Measurements from ENCODE around the gene ECE1. TPM values are rescaled to one million over a fixed set of nuclear protein-coding genes. Genes with fewer than 3 reads are reported as not detected.
A peak's percentile ranks its signal among the peaks of the same experiment; 100 is the strongest.

The ECE1 gene
- total RNA-seq, 1 donor from 2014 or later = 15.2 TPM

GRCh38 chr1:21254335-21254951 lies 35.8 kb downstream of the ECE1 start:
- H3K4me1 Mint-ChIP-seq = peaks cover 5% of the 10 kb centered on the region
- no peak for DNase-seq (ENCODE audit: low spot score)

GRCh38 chr1:21251773-21252471 lies 38.3 kb downstream of the ECE1 start:
- Histone ChIP-seq H3K9me3 (ENCODE audit: low read depth) (no peaks in the 10 kb centered on the region), H3K4me3 (no peak overlapping the region), H4K20me1 (ENCODE audit: low read depth) (peaks cover 7% of the 10 kb centered on the region), H3K27ac (no peak overlapping the region), H3K79me2 (ENCODE audit: low read depth) (no peaks in the 10 kb centered on the region), H3K4me1 (no peaks in the 10 kb centered on the region), H2AFZ (replicated peaks) (no peak overlapping the region), H3K9ac (no peak overlapping the region), H3F3A (ENCODE audit: low read depth) (no peaks in the 10 kb centered on the region), H3K4me2 (no peak overlapping the region), H3K27me3 (no peaks in the 10 kb centered on the region), H3K36me3 (no peaks in the 10 kb centered on the region)
- DNase-seq (ENCODE audit: low spot score) = no peak
- peaks cover 9% of the 10 kb centered on the region for H3K36me3 Mint-ChIP-seq
- H3K27ac Mint-ChIP-seq = peak overlapping the region; percentile 26
- H3K27me3 Mint-ChIP-seq (ENCODE audit: insufficient read depth, low read depth) = no peaks in the 10 kb centered on the region
- no peak overlapping the region for H3K4me3 Mint-ChIP-seq
- TF ChIP-seq CTCF (IDR thresholded peaks at IDR 0.05) (no peak), EZH2 (IDR thresholded peaks at IDR 0.05) (no peak), EZH2phosphoT487 (IDR thresholded peaks at IDR 0.05) (no peak)
- peaks cover 5% of the 10 kb centered on the region for H3K4me1 Mint-ChIP-seq
- no peaks in the 10 kb centered on the region for H3K9me3 Mint-ChIP-seq

More at GRCh38 chr1:21254335-21254951, 35.8 kb downstream of the ECE1 start:
- H3K27me3 Mint-ChIP-seq (ENCODE audit: insufficient read depth, low read depth) = no peaks in the 10 kb centered on the region
- Histone ChIP-seq H3K27ac (no peak overlapping the region), H3K9ac (no peak overlapping the region), H3K4me1 (no peaks in the 10 kb centered on the region), H2AFZ (replicated peaks) (no peak overlapping the region), H3K79me2 (ENCODE audit: low read depth) (no peaks in the 10 kb centered on the region), H4K20me1 (ENCODE audit: low read depth) (peaks cover 7% of the 10 kb centered on the region), H3K9me3 (ENCODE audit: low read depth) (no peaks in the 10 kb centered on the region), H3K36me3 (no peaks in the 10 kb centered on the region), H3K4me2 (no peak overlapping the region), H3F3A (ENCODE audit: low read depth) (no peaks in the 10 kb centered on the region), H3K4me3 (no peak overlapping the region), H3K27me3 (no peaks in the 10 kb centered on the region)
- H3K36me3 Mint-ChIP-seq = peaks cover 9% of the 10 kb centered on the region
- H3K4me3 Mint-ChIP-seq = no peak overlapping the region
- no peaks in the 10 kb centered on the region for H3K9me3 Mint-ChIP-seq
- no peak overlapping the region for H3K27ac Mint-ChIP-seq
- TF ChIP-seq EZH2phosphoT487 (IDR thresholded peaks at IDR 0.05) (no peak), CTCF (IDR thresholded peaks at IDR 0.05) (no peak), EZH2 (IDR thresholded peaks at IDR 0.05) (no peak)

- Mint-ChIP-seq H3K27ac (no peak overlapping the region), H3K27me3 (ENCODE audit: insufficient read depth, low read depth) (no peaks in the 10 kb centered on the region), H3K4me3 (no peak overlapping the region), H3K36me3 (peaks cover 2% of the 10 kb centered on the region), H3K9me3 (no peaks in the 10 kb centered on the region), H3K4me1 (peaks cover 3% of the 10 kb centered on the region)
- Histone ChIP-seq H3K4me1 (no peaks in the 10 kb centered on the region), H4K20me1 (ENCODE audit: low read depth) (no peaks in the 10 kb centered on the region), H3K9ac (no peak overlapping the region), H3K27ac (no peak overlapping the region), H3F3A (ENCODE audit: low read depth) (no peaks in the 10 kb centered on the region), H3K27me3 (no peaks in the 10 kb centered on the region), H2AFZ (replicated peaks) (no peak overlapping the region), H3K79me2 (ENCODE audit: low read depth) (no peaks in the 10 kb centered on the region), H3K4me3 (no peak overlapping the region), H3K36me3 (no peaks in the 10 kb centered on the region), H3K9me3 (ENCODE audit: low read depth) (no peaks in the 10 kb centered on the region), H3K4me2 (no peak overlapping the region)
- no peak for DNase-seq (ENCODE audit: low spot score)
- TF ChIP-seq CTCF (IDR thresholded peaks at IDR 0.05) (no peak), EZH2phosphoT487 (IDR thresholded peaks at IDR 0.05) (no peak), EZH2 (IDR thresholded peaks at IDR 0.05) (no peak)
Observed at GRCh38 chr1:21249940-21250493, 40.2 kb downstream of the ECE1 start.
